ENCODE data around the gene SLC26A11. TPM values are rescaled to one million over a fixed set of nuclear protein-coding genes. Genes with fewer than 3 reads are reported as not detected.

The SLC26A11 gene
- total RNA-seq, 1 experiment from 2014 or later = 26.5 TPM

DNA sequence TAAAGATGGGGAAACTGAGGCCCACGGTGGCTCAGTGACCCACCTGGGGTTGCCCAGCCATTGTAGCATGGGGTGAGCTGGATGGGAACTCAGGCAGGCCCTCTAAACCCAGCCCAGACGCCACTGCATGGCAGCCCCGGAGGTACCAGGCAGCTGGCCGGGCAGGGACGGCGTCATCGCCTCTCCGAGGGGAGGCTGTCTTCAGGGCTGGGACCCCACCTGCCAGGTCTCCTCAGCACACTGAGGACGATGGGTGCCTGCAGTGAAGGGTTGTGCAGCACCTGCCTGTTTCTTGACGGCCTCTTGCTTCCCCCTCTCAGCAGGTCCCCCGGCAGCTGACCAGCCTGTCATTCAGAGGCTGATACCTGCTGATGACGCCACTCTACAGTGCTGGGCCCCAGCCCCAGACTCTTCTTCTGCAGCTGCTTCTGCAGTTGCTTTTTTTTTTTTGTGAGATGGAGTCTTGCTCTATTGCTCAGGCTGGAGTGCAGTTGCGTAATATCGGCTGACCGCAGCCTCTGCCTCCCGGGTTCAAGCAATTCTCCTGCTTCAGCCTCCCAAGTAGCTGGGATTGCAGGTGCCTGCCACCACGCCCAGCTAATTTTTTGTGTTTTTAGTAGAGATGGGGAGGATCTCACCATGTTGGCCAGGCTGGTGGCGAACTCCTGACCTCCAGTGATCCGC is 65.2 kb downstream of the SLC26A11 start:
- Histone ChIP-seq H3K79me1 (ENCODE audit: insufficient read depth, low read depth, low read length, poor library complexity, severe bottlenecking) (no peaks in the 10 kb centered on the region), H4K5ac (ENCODE audit: insufficient read length, low read depth, low read length) (no peak overlapping the region), H3K27ac (ENCODE audit: insufficient read length, low read depth, low read length) (no peak overlapping the region), H2BK15ac (ENCODE audit: low read depth, low read length) (no peak overlapping the region), H2BK20ac (ENCODE audit: low read depth, low read length, poor library complexity, severe bottlenecking) (no peak overlapping the region), H3K27me3 (ENCODE audit: insufficient read depth, low read length) (no peaks in the 10 kb centered on the region), H3K4ac (ENCODE audit: low read depth, low read length) (no peak overlapping the region), H2AK5ac (ENCODE audit: insufficient read length, low read length) (no peak overlapping the region), H3T11ph (ENCODE audit: low read length) (no peak overlapping the region), H3K9me3 (ENCODE audit: control insufficient read depth, low read depth, low read length) (no peaks in the 10 kb centered on the region), H2AFZ (ENCODE audit: low read length) (no peak overlapping the region), H3K79me2 (ENCODE audit: insufficient read depth, low read length) (no peaks in the 10 kb centered on the region), H2BK12ac (ENCODE audit: insufficient read length, low read depth, low read length) (no peak overlapping the region), H3K23ac (ENCODE audit: insufficient read length, low read depth, low read length) (no peak overlapping the region), H2BK5ac (ENCODE audit: insufficient read length, low read length) (no peak overlapping the region), H4K91ac (ENCODE audit: insufficient read length, low read depth, low read length) (no peak overlapping the region), H3K56ac (ENCODE audit: insufficient read length, low read depth, low read length) (no peak overlapping the region), H3K9ac (ENCODE audit: extremely low read depth, insufficient read length, low read length) (no peak overlapping the region), H3K4me2 (ENCODE audit: insufficient read depth, insufficient read length, low read length) (no peak overlapping the region), H4K8ac (replicated peaks; ENCODE audit: insufficient read length, low read depth, low read length) (no peak overlapping the region), H3K18ac (ENCODE audit: insufficient read length, low read depth, low read length) (no peak overlapping the region), H3K14ac (ENCODE audit: insufficient read depth, low read length) (no peak overlapping the region), H3K4me1 (ENCODE audit: insufficient read depth, low read length) (no peaks in the 10 kb centered on the region), H2BK120ac (ENCODE audit: low read depth, low read length, poor library complexity, severe bottlenecking) (no peak overlapping the region), H4K20me1 (ENCODE audit: control insufficient read depth, insufficient read depth, insufficient read length) (peaks cover 3% of the 10 kb centered on the region), H3K23me2 (ENCODE audit: insufficient read length, low read depth, low read length, poor library complexity, severe bottlenecking) (no peaks in the 10 kb centered on the region)
- peaks cover 13 to 25% (median 25%) of the 10 kb centered on the region in 3 experiments for H3K36me3 Mint-ChIP-seq (ENCODE audit: insufficient read depth in 1 of 3, low read depth in 3 of 3)
- TF ChIP-seq, protein P1, sequence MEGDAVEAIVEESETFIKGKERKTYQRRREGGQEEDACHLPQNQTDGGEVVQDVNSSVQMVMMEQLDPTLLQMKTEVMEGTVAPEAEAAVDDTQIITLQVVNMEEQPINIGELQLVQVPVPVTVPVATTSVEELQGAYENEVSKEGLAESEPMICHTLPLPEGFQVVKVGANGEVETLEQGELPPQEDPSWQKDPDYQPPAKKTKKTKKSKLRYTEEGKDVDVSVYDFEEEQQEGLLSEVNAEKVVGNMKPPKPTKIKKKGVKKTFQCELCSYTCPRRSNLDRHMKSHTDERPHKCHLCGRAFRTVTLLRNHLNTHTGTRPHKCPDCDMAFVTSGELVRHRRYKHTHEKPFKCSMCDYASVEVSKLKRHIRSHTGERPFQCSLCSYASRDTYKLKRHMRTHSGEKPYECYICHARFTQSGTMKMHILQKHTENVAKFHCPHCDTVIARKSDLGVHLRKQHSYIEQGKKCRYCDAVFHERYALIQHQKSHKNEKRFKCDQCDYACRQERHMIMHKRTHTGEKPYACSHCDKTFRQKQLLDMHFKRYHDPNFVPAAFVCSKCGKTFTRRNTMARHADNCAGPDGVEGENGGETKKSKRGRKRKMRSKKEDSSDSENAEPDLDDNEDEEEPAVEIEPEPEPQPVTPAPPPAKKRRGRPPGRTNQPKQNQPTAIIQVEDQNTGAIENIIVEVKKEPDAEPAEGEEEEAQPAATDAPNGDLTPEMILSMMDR (conservative IDR thresholded peaks at IDR 0.05) = no peak
- DNase-seq = no peak
- H3K4me3 Mint-ChIP-seq = no peak overlapping the region
- no peaks in the 10 kb centered on the region for H3K9me3 Mint-ChIP-seq
- WGBS (ENCODE audit: extremely low coverage, insufficient read length, low lambda C conversion rate) = no CpG with 5 or more reads among the region's 19 CpGs
- H3K4me1 Mint-ChIP-seq = peaks cover 7 to 16% of the 10 kb centered on the region in 2 experiments
- peak overlapping the region in 1 of 3 experiments; percentile 85; a peak in 1 of 7 replicates for H3K27ac Mint-ChIP-seq
- no peaks in the 10 kb centered on the region; the same call in 1 of the 2 replicates for H3K27me3 Mint-ChIP-seq (ENCODE audit: low read depth)
